ENCODE measurements around the gene TEAD2. TPM values are rescaled to one million over a fixed set of nuclear protein-coding genes. Genes with fewer than 3 reads are reported as not detected.
"Not testable (repeated sequence)": the region's sequence is repeated elsewhere in the genome, so short reads cannot be mapped to it uniquely, and the experiment has no call there.

The TEAD2 gene
- total RNA-seq, 1 experiment from 2014 or later, result 72.3 TPM

GRCh38 chr19:49393881-49394280 is 31.7 kb upstream of the TEAD2 start:
- Histone ChIP-seq H3K36me3 (no peaks in the 10 kb centered on the region), H3K9me3 (replicated peaks) (no peaks in the 10 kb centered on the region), H3K27me3 (peaks cover 11% of the 10 kb centered on the region), H3K27ac (no peak overlapping the region), H3K4me3 (no peak overlapping the region), H3K4me1 (no peaks in the 10 kb centered on the region)
- no peak for DNase-seq

- peaks cover 11% of the 10 kb centered on the region for H3K27me3 ChIP-seq
- H3K36me3 ChIP-seq, result no peaks in the 10 kb centered on the region
- H3K27ac ChIP-seq, result no peak overlapping the region
- H3K4me1 ChIP-seq, result no peaks in the 10 kb centered on the region
- H3K4me3 ChIP-seq, result no peak overlapping the region
- DNase-seq, result peak; percentile 73 to 87
- H3K9me3 ChIP-seq (replicated peaks), result no peaks in the 10 kb centered on the region
These were observed 29.6 kb upstream of the TEAD2 start for GRCh38 chr19:49391581-49392399.

- Histone ChIP-seq H3K27me3 (peaks cover 8% of the 10 kb centered on the region), H3K4me3 (no peak overlapping the region), H3K9me3 (replicated peaks) (no peaks in the 10 kb centered on the region), H3K27ac (no peak overlapping the region), H3K4me1 (no peaks in the 10 kb centered on the region), H3K36me3 (no peaks in the 10 kb centered on the region)
- DNase-seq, result no peak
These were observed 28.7 kb upstream of the TEAD2 start for GRCh38 chr19:49390929-49391359.

- Histone ChIP-seq H3K27me3 (peaks cover 6% of the 10 kb centered on the region), H3K4me3 (no peak overlapping the region), H3K36me3 (no peaks in the 10 kb centered on the region), H3K4me1 (no peaks in the 10 kb centered on the region), H3K27ac (no peak overlapping the region), H3K9me3 (replicated peaks) (no peaks in the 10 kb centered on the region)
- DNase-seq, result no peak
These were observed 28.1 kb upstream of the TEAD2 start for GRCh38 chr19:49390131-49390928.

- Histone ChIP-seq H3K4me1 (no peaks in the 10 kb centered on the region), H3K27me3 (no peaks in the 10 kb centered on the region), H3K9me3 (replicated peaks) (no peaks in the 10 kb centered on the region), H3K4me3 (no peak overlapping the region), H3K36me3 (no peaks in the 10 kb centered on the region), H3K27ac (no peak overlapping the region)
- no peak for DNase-seq
These were observed 27.2 kb upstream of the TEAD2 start for GRCh38 chr19:49389406-49389805.

- Histone ChIP-seq H3K36me3 (no peaks in the 10 kb centered on the region), H3K27ac (no peak within 1 kb of the TSS), H3K4me1 (no peaks in the 10 kb centered on the region), H3K9me3 (replicated peaks) (no peaks in the 10 kb centered on the region), H3K4me3 (no peak within 1 kb of the TSS), H3K27me3 (no peaks in the 10 kb centered on the region)
- no peak for DNase-seq
These were observed 25.7 kb upstream of the TEAD2 start, which contains the start of gene KASH5 for GRCh38 chr19:49387936-49388372. TSS of gene KASH5 (plus strand) at chr19:49388249. CDS start at chr19:49390884, 2,635 bp downstream.

GRCh38 chr19:49383599-49383998 is 21.4 kb upstream of the TEAD2 start:
- Histone ChIP-seq H3K4me1 (no peaks in the 10 kb centered on the region), H3K27ac (no peak overlapping the region), H3K36me3 (no peaks in the 10 kb centered on the region), H3K9me3 (replicated peaks) (0 out of 2 replicates have a peak, but pooled peaks cover 3% of the 10 kb centered on the region), H3K27me3 (no peaks in the 10 kb centered on the region; the same call in 1 of the 2 replicates), H3K4me3 (no peak overlapping the region)
- no peak for DNase-seq

- Histone ChIP-seq H3K9me3 (replicated peaks) (0 out of 2 replicates have a peak, but pooled peaks cover 3% of the 10 kb centered on the region), H3K27ac (no peak overlapping the region), H3K4me3 (no peak overlapping the region), H3K27me3 (no peaks in the 10 kb centered on the region; the same call in 1 of the 2 replicates), H3K36me3 (no peaks in the 10 kb centered on the region), H3K4me1 (no peaks in the 10 kb centered on the region)
- DNase-seq, result no peak
These were observed 20.4 kb upstream of the TEAD2 start for GRCh38 chr19:49382639-49383038.

GRCh38 chr19:49380391-49380790 is 18.2 kb upstream of the TEAD2 start:
- no peaks in the 10 kb centered on the region for H3K4me1 ChIP-seq
- DNase-seq, result no peak
- H3K9me3 ChIP-seq (replicated peaks), result 0 out of 2 replicates have a peak, but pooled peaks cover 3% of the 10 kb centered on the region
- H3K27ac ChIP-seq, result no peak overlapping the region
- H3K36me3 ChIP-seq, result no peaks in the 10 kb centered on the region
- no peak overlapping the region for H3K4me3 ChIP-seq
- no peaks in the 10 kb centered on the region; the same call in 1 of the 2 replicates for H3K27me3 ChIP-seq

GRCh38 chr19:49378512-49378911 is 16.3 kb upstream of the TEAD2 start:
- Histone ChIP-seq H3K27me3 (no peaks in the 10 kb centered on the region; the same call in 1 of the 2 replicates), H3K27ac (no peak overlapping the region), H3K36me3 (no peaks in the 10 kb centered on the region), H3K4me1 (no peaks in the 10 kb centered on the region), H3K9me3 (replicated peaks) (0 out of 2 replicates have a peak, but pooled peaks cover 3% of the 10 kb centered on the region), H3K4me3 (no peak overlapping the region)
- DNase-seq, result no peak

- no peaks in the 10 kb centered on the region; the same call in 1 of the 2 replicates for H3K27me3 ChIP-seq
- no peaks in the 10 kb centered on the region for H3K9me3 ChIP-seq (replicated peaks)
- H3K4me3 ChIP-seq, result no peak overlapping the region
- no peak for DNase-seq
- no peaks in the 10 kb centered on the region for H3K36me3 ChIP-seq
- no peak overlapping the region for H3K27ac ChIP-seq
- H3K4me1 ChIP-seq, result no peaks in the 10 kb centered on the region
These were observed 12.6 kb upstream of the TEAD2 start for GRCh38 chr19:49374665-49375434.

GRCh38 chr19:49373174-49373573 is 11.0 kb upstream of the TEAD2 start:
- H3K4me3 ChIP-seq; H3K27ac ChIP-seq; H3K27me3 ChIP-seq; H3K36me3 ChIP-seq; H3K4me1 ChIP-seq; DNase-seq; H3K9me3 ChIP-seq (replicated peaks): not testable (repeated sequence)

- peaks cover 6% of the 10 kb centered on the region; the same call in 1 of the 2 replicates for H3K9me3 ChIP-seq (replicated peaks)
- no peaks in the 10 kb centered on the region for H3K4me1 ChIP-seq
- H3K4me3 ChIP-seq, result no peak overlapping the region
- no peaks in the 10 kb centered on the region for H3K27me3 ChIP-seq
- no peak for DNase-seq
- H3K36me3 ChIP-seq, result no peaks in the 10 kb centered on the region
- H3K27ac ChIP-seq, result no peak overlapping the region
These were observed 9.0 kb upstream of the TEAD2 start for GRCh38 chr19:49371184-49371583.

- H3K9me3 ChIP-seq (replicated peaks), result peaks cover 6% of the 10 kb centered on the region; the same call in 1 of the 2 replicates
- DNase-seq, result no peak
- no peak overlapping the region for H3K27ac ChIP-seq
These were observed 6.6 kb upstream of the TEAD2 start for GRCh38 chr19:49368711-49369358.

More at GRCh38 chr19:49368711-49369358, 6.6 kb upstream of the TEAD2 start:
- no peaks in the 10 kb centered on the region for H3K36me3 ChIP-seq
- no peaks in the 10 kb centered on the region for H3K4me1 ChIP-seq
- no peaks in the 10 kb centered on the region for H3K27me3 ChIP-seq
- H3K4me3 ChIP-seq, result no peak overlapping the region

Measured in SJCRH30 (cell line).